ENCODE measurements around the gene FGF19. TPM values are rescaled to one million over a fixed set of nuclear protein-coding genes. Genes with fewer than 3 reads are reported as not detected.

FGF19 gene
- total and polyA plus RNA-seq, 9 of the 15 experiments (the other 6 are each of a cell fraction or from before 2014, with no cell fraction given), result 0.11 TPM; not detected in 8

GRCh38 chr11:69656536-69657455 is 47.0 kb downstream of the FGF19 start:
- Histone ChIP-seq H3K79me2 (ENCODE audit: control insufficient read depth, insufficient read depth, low read length) (no peaks in the 10 kb centered on the region), H3K36me3 (ENCODE audit: control insufficient read depth, insufficient read depth, low read length) (no peaks in the 10 kb centered on the region), H3K27ac (ENCODE audit: extremely low read depth, low read depth, low read length) (no peak overlapping the region), H3K4me1 (replicated peaks in 1 of 2; ENCODE audit: control insufficient read depth in 2 of 2, insufficient read depth in 2 of 2, low read length in 2 of 2) (peaks cover 0 to 17% of the 10 kb centered on the region in 2 experiments; a peak in 2 of 5 replicates), H3K4me2 (ENCODE audit: insufficient read depth, low read length) (no peak overlapping the region), H3K9ac (ENCODE audit: insufficient read depth in 1 of 2, low read depth in 2 of 2, low read length in 2 of 2) (peak overlapping the region in 1 of 2 experiments; percentile 56; a peak in 2 of 4 replicates), H3K27me3 (ENCODE audit: control insufficient read depth in 2 of 2, insufficient read depth in 2 of 2, low read length in 2 of 2) (peaks cover 0 to 11% of the 10 kb centered on the region in 2 experiments; a peak in 3 of 5 replicates), H3K9me1 (ENCODE audit: control insufficient read depth, insufficient read depth, low read length) (no peaks in the 10 kb centered on the region), H3K4me3 (no peak overlapping the region), H2AFZ (ENCODE audit: low read depth, low read length) (no peak overlapping the region), H4K20me1 (replicated peaks; ENCODE audit: control insufficient read depth, insufficient read depth, low read length) (no peaks in the 10 kb centered on the region), H3K9me3 (replicated peaks; ENCODE audit: control insufficient read depth, insufficient read depth, low read depth, low read length) (no peaks in the 10 kb centered on the region)
- FAIRE-seq (no peak), DNase-seq (ENCODE audit: extremely low read depth in 1 of 4, low spot score in 3 of 4) (no peak), ATAC-seq (no peak)
- 39% methylated on average over 20 of the region's 20 CpGs for whole genome bisulfite sequencing (ENCODE audit: insufficient coverage, low coverage, missing lambda C conversion rate)
- in situ Hi-C loops (cut with MboI) (loop anchor here (25.0 kb wide), 2 partner anchors 819 to 1019 kb away; partner anchors contain the start of gene CPT1A), intact Hi-C loops (cut with micrococcal nuclease) (no loop called here)
- TF ChIP-seq GATAD2A (IDR thresholded peaks at IDR 0.05), result no peak
- no peak for TF ChIP-seq SNAPC5 (CRISPR knock-in tag; IDR thresholded peaks at IDR 0.05)
- TF ChIP-seq TCF7L2 (IDR thresholded peaks at IDR 0.05; ENCODE audit: low read depth, low read length), result no peak
- TF ChIP-seq CXXC5 (CRISPR knock-in tag; IDR thresholded peaks at IDR 0.05), result no peak
- no peak for TF ChIP-seq NCOA1 (IDR thresholded peaks at IDR 0.05; ENCODE audit: low read depth)
- TF ChIP-seq SMARCC2 (IDR thresholded peaks at IDR 0.05; ENCODE audit: low read depth), result no peak
- no peak for TF ChIP-seq ZNF740 (CRISPR knock-in tag; IDR thresholded peaks at IDR 0.05)
- TF ChIP-seq ZNF740 (tag; IDR thresholded peaks at IDR 0.05), result no peak
- no peak for TF ChIP-seq SNRNP70 (optimal IDR thresholded peaks at IDR 0.05; ENCODE audit: low read depth, low read length)
- TF ChIP-seq HNRNPUL1 (IDR thresholded peaks at IDR 0.05; ENCODE audit: low read length), result no peak
- TF ChIP-seq ZFX (CRISPR knock-in tag; IDR thresholded peaks at IDR 0.05), result no peak
- TF ChIP-seq TSC22D4 (tag; IDR thresholded peaks at IDR 0.05), result no peak
- TF ChIP-seq CSDE1 (IDR thresholded peaks at IDR 0.05), result no peak
- TF ChIP-seq MYNN (IDR thresholded peaks at IDR 0.05), result no peak
- no peak for TF ChIP-seq MYNN (CRISPR knock-in tag; IDR thresholded peaks at IDR 0.05)
- no peak for TF ChIP-seq HES1 (IDR thresholded peaks at IDR 0.05; ENCODE audit: low read depth)
- TF ChIP-seq MEF2D (tag; conservative IDR thresholded peaks at IDR 0.05; ENCODE audit: low read depth), result no peak
- TF ChIP-seq ZNF586 (CRISPR knock-in tag; conservative IDR thresholded peaks at IDR 0.05), result no peak
- TF ChIP-seq ARID1B (IDR thresholded peaks at IDR 0.05), result no peak
- TF ChIP-seq GABPB2 (CRISPR knock-in tag; conservative IDR thresholded peaks at IDR 0.05), result no peak
- CTCF ChIA-PET (ENCODE audit: low intra/inter-chr PET ratio), result no interaction called here
- no TSS peak for BruUV-seq (replicated peaks)
- POLR2A ChIA-PET, result interaction anchor here (1.0 kb wide), 1 partner anchor 14 kb away, joined by 3 read pairs; no protein-coding TSS in a partner anchor
